HepG2 (cell line): ENCODE measurements around the gene QKI. TPM values are rescaled to one million over a fixed set of nuclear protein-coding genes. Genes with fewer than 3 reads are reported as not detected.

ENCODE experiments used
- ATAC-seq: fragments of 200-7000 bp; cut with Tn5 transposase; 3 replicates; pipeline ENCODE4 v1.9.1; 2020; ENCODE audit warnings: mild to moderate bottlenecking, moderate library complexity
- BruUV-seq: library from RNA; stranded (reverse); fragments of 400-500 nt; replicated peaks from 2 replicates; lab custom pipeline; 2021; lab: Mats Ljungman, UMichigan
- CTCF ChIA-PET: fragments of 300-600 bp; formaldehyde crosslinking; extraction: SDS; loops from one replicate; lab custom pipeline; 2021; ENCODE audit warnings: low total read pairs, inconsistent platforms, low intra/inter-chr PET ratio; lab: Yijun Ruan, JAX
- POLR2A ChIA-PET: fragments of 350-600 bp; sonication (Branson Sonifier 250); formaldehyde crosslinking; loops from one replicate; lab custom pipeline; 2020; ENCODE audit warnings: antibody characterized with exemption, inconsistent platforms; lab: Yijun Ruan, JAX
- DNase-seq: peaks from one replicate; pipeline ENCODE4 v3.0.0-alpha.2; 2015; ENCODE audit warnings: low spot score
- FAIRE-seq: peaks from 3 replicates; lab custom pipeline; 2011; peaks lifted over from hg19 to GRCh38; lab: Jason Lieb, UNC
- H2AFZ ChIP-seq: one replicate; pipeline ENCODE4 v1.6.1; 2011; ENCODE audit warnings: low read length, inconsistent platforms
- H3K27ac ChIP-seq: fragments of 300-600 bp; 3 replicates; pipeline ENCODE4 v1.8.0; 2011; ENCODE audit warnings: mixed run types, mild to moderate bottlenecking, mixed read lengths, low read length, inconsistent platforms; ENCODE audit not compliant: insufficient read depth; ENCODE audit errors: extremely low read length
- H3K27me3 ChIP-seq, 2 experiments: fragments of 200-600 bp in 1 of 2; 2 replicates in 1 of 2; 3 replicates in 1 of 2; pipeline versions ENCODE4 v1.6.0 to v1.8.0; 2011; ENCODE audit warnings: low read length in 2 of 2, mild to moderate bottlenecking in 2 of 2, moderate library complexity in 2 of 2, inconsistent platforms in 1 of 2; ENCODE audit not compliant: insufficient read depth in 2 of 2, control insufficient read depth in 1 of 2
- H3K36me3 ChIP-seq, 2 experiments: fragments of 200-600 bp in 1 of 2; replicated peaks in 1 of 2; 2 replicates in 1 of 2; 3 replicates in 1 of 2; pipeline versions ENCODE4 v1.5.1 to v1.8.0; 2011; ENCODE audit warnings: low read length in 2 of 2, inconsistent platforms in 1 of 2; ENCODE audit not compliant: insufficient read depth in 2 of 2, control insufficient read depth in 1 of 2
- H3K4me1 ChIP-seq: 2 replicates; pipeline ENCODE4 v1.5.1; 2012; ENCODE audit warnings: low read length, inconsistent platforms; ENCODE audit not compliant: insufficient read depth
- H3K4me2 ChIP-seq: 2 replicates; pipeline ENCODE4 v1.6.0; 2011; ENCODE audit warnings: low read depth, low read length, inconsistent platforms
- H3K4me3 ChIP-seq, 3 experiments: fragments of 200-600 bp in 1 of 3; sonication (generic), shearing (Covaris generic) in 1 of 3; replicated peaks in 1 of 3; 2 replicates each; pipeline ENCODE4 v1.5.1; 2011 to 2016; ENCODE audit warnings: low read length in 3 of 3, inconsistent platforms in 2 of 3, low read depth in 2 of 3, mild to moderate bottlenecking in 2 of 3, control low read depth in 1 of 3, mixed read lengths in 1 of 3; ENCODE audit not compliant: insufficient read depth in 1 of 3
- H3K79me2 ChIP-seq: one replicate; pipeline ENCODE4 v1.6.1; 2011; ENCODE audit warnings: low read length, inconsistent platforms; ENCODE audit not compliant: insufficient read depth
- H3K9ac ChIP-seq: 2 replicates; pipeline ENCODE4 v1.6.0; 2011; ENCODE audit warnings: mild to moderate bottlenecking, low read depth, low read length, inconsistent platforms; ENCODE audit not compliant: insufficient read depth
- H3K9me3 ChIP-seq: 2 replicates; pipeline ENCODE4 v1.5.1; 2012; ENCODE audit warnings: mild to moderate bottlenecking, low read length
- H4K20me1 ChIP-seq: 2 replicates; pipeline ENCODE4 v1.6.0; 2011; ENCODE audit warnings: inconsistent platforms, mild to moderate bottlenecking, low read length, moderate library complexity; ENCODE audit not compliant: insufficient read depth
- ASH2L ChIP-seq: fragments of 300-600, 200-600 bp; sonication (generic); IDR thresholded peaks from 2 replicates; pipeline ENCODE4 v1.7.0; 2017; ENCODE audit warnings: low read depth, mild to moderate bottlenecking, moderate library complexity, mixed read lengths, low read length; ENCODE audit not compliant: insufficient read length
- ATF2 ChIP-seq: sonication (generic); formaldehyde crosslinking; IDR thresholded peaks from 2 replicates; pipeline ENCODE4 v1.4.0; 2020; ENCODE audit warnings: missing genetic modification reagents
- BRD4 ChIP-seq: sonication (generic); formaldehyde crosslinking; IDR thresholded peaks from 2 replicates; pipeline ENCODE4 v1.4.0; 2020; ENCODE audit warnings: missing genetic modification reagents
- CCDC6 ChIP-seq: sonication (generic); formaldehyde crosslinking; IDR thresholded peaks from 2 replicates; pipeline ENCODE4 v1.8.1; 2022; ENCODE audit warnings: mild to moderate bottlenecking, missing genetic modification reagents, moderate library complexity
- FOXO4 ChIP-seq: sonication (generic); formaldehyde crosslinking; conservative IDR thresholded peaks from 2 replicates; pipeline ENCODE4 v1.8.1; 2023; ENCODE audit warnings: missing genetic modification reagents
- MIER3 ChIP-seq: IDR thresholded peaks from 2 replicates; pipeline ENCODE4 v1.6.1; 2016; ENCODE audit warnings: missing compliant biosample characterization, borderline replicate concordance
- MTERF4 ChIP-seq: sonication (generic); formaldehyde crosslinking; IDR thresholded peaks from 2 replicates; pipeline ENCODE4 v1.8.0; 2023; ENCODE audit warnings: mild to moderate bottlenecking, missing genetic modification reagents
- MXI1 ChIP-seq: IDR thresholded peaks from 3 replicates; pipeline ENCODE4 v1.6.1; 2012; ENCODE audit warnings: low read depth, low read length, inconsistent platforms, borderline replicate concordance
- SAP130 ChIP-seq: IDR thresholded peaks from 2 replicates; pipeline ENCODE4 v1.6.1; 2016; ENCODE audit warnings: low read depth
- SNRNP70 ChIP-seq: fragments of 200-400 bp; formaldehyde crosslinking; IDR thresholded peaks from 2 replicates; pipeline ENCODE4 v1.6.1; 2017; ENCODE audit warnings: mild to moderate bottlenecking, low read depth, low read length, moderate library complexity
- ZBTB3 ChIP-seq: sonication (generic); formaldehyde crosslinking; IDR thresholded peaks from 2 replicates; pipeline ENCODE4 v1.4.0; 2020; ENCODE audit warnings: low read depth, mild to moderate bottlenecking, moderate library complexity, missing genetic modification reagents, borderline replicate concordance
- ZFP41 ChIP-seq: sonication (generic); formaldehyde crosslinking; IDR thresholded peaks from 2 replicates; pipeline ENCODE4 v1.4.0; 2020; ENCODE audit warnings: mild to moderate bottlenecking, missing genetic modification reagents, borderline replicate concordance
- ZNF264 ChIP-seq: sonication (generic); formaldehyde crosslinking; IDR thresholded peaks from 2 replicates; pipeline ENCODE4 v1.4.0; 2020; ENCODE audit warnings: missing genetic modification reagents
- ZNF382 ChIP-seq: sonication (generic); formaldehyde crosslinking; IDR thresholded peaks from 2 replicates; pipeline ENCODE4 v1.5.0; 2020; ENCODE audit warnings: missing genetic modification reagents, mild to moderate bottlenecking, borderline replicate concordance
- ZNF550 ChIP-seq: sonication (generic); formaldehyde crosslinking; IDR thresholded peaks from 2 replicates; pipeline ENCODE4 v1.4.0; 2020; ENCODE audit warnings: mild to moderate bottlenecking, missing genetic modification reagents, borderline replicate concordance
- WGBS: methylation state at CpG from one replicate; pipeline ENCODE4 v1.1.6; 2017; ENCODE audit warnings: low lambda C conversion rate; 5-methylcytosine and 5-hydroxymethylcytosine counted together
- in situ Hi-C: cut with HindIII; loops from 2 replicates; pipeline ENCODE4 v1.10.0; 2017; ENCODE audit warnings: low pct_unique_long_range_greater_than_20kb; ENCODE audit not compliant: extremely low pct_ligation_motif_present
- intact Hi-C: fragments of 100-400 bp; cut with micrococcal nuclease; formaldehyde crosslinking; loops from one replicate; pipeline ENCODE4 v1.10.0; 2022; ENCODE audit not compliant: unreplicated experiment
- polyA plus RNA-seq, 8 experiments: library from polyadenylated mRNA; depleted of rRNA in 3 of 8; stranded (reverse) in 7 of 8; unstranded in 1 of 8; fragments of >200 nt; fragmentation: Illumina TruSeq in 4 of 8; extraction: Trizol in 4 of 8; gene quantifications; 2 replicates each; pipeline versions ENCODE4 v1.2.1 to v1.2.3, GENCODE V29; 2011 to 2016; ENCODE audit warnings: low read depth in 4 of 8, missing spikeins in 1 of 8, mixed read lengths in 1 of 8; ENCODE audit not compliant: insufficient read depth in 1 of 8
- total RNA-seq, 5 experiments: library from RNA; depleted of rRNA; stranded (reverse); fragments of >200 nt; fragmentation: Illumina TruSeq; extraction: Trizol; gene quantifications; 2 replicates each; pipeline ENCODE4 v1.2.3, GENCODE V29; 2016; ENCODE audit warnings: low read depth in 1 of 5
- TF ChIP-seq, protein P1 (sequence below): sonication (generic); formaldehyde crosslinking; IDR thresholded peaks from 2 replicates; pipeline ENCODE4 v1.5.0; 2020; ENCODE audit warnings: missing genetic modification reagents
- TF ChIP-seq, protein P2 (sequence below): sonication (generic); formaldehyde crosslinking; IDR thresholded peaks from 2 replicates; pipeline ENCODE4 v1.9.0; 2022; ENCODE audit warnings: missing genetic modification reagents, mild to moderate bottlenecking, borderline replicate concordance

Gene QKI
- total and polyA plus RNA-seq, 2 of the 13 experiments (the other 11 are each of a cell fraction or from before 2014, with no cell fraction given) = 136 to 137 TPM

DNA sequence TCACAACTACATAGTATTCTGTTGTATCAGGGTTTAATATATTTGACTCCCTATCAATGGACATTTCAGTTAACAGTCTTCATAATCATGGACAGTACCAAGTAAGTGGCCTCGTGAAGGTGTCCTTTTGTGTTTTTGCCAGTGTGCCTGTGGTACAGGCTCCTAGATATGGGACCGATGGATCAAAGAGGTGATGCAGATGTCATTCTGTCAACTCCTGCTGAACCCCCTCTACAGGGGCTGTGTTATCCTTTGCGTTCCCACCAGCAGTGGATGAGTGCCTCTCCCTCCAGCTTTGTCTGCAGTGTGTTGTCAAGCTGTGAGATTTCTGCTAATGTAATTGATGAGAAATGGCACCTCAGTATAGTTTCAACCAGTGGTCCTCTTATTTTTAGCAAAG lies 210.7 kb downstream of the QKI start (continued):
- TF ChIP-seq ATF2 (CRISPR knock-in tag) = no peak
- TF ChIP-seq, protein P1, sequence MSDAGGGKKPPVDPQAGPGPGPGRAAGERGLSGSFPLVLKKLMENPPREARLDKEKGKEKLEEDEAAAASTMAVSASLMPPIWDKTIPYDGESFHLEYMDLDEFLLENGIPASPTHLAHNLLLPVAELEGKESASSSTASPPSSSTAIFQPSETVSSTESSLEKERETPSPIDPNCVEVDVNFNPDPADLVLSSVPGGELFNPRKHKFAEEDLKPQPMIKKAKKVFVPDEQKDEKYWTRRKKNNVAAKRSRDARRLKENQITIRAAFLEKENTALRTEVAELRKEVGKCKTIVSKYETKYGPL (CRISPR knock-in tag) = no peak
- TF ChIP-seq MXI1 = no peak
- no peak for TF ChIP-seq FOXO4 (CRISPR knock-in tag)
- TF ChIP-seq SAP130 (CRISPR knock-in tag) = no peak
- no peak for TF ChIP-seq ZFP41
- TF ChIP-seq ZNF264 (CRISPR knock-in tag) = no peak
- TF ChIP-seq BRD4 (CRISPR knock-in tag) = no peak
- TF ChIP-seq MIER3 (CRISPR knock-in tag) = no peak

DNA sequence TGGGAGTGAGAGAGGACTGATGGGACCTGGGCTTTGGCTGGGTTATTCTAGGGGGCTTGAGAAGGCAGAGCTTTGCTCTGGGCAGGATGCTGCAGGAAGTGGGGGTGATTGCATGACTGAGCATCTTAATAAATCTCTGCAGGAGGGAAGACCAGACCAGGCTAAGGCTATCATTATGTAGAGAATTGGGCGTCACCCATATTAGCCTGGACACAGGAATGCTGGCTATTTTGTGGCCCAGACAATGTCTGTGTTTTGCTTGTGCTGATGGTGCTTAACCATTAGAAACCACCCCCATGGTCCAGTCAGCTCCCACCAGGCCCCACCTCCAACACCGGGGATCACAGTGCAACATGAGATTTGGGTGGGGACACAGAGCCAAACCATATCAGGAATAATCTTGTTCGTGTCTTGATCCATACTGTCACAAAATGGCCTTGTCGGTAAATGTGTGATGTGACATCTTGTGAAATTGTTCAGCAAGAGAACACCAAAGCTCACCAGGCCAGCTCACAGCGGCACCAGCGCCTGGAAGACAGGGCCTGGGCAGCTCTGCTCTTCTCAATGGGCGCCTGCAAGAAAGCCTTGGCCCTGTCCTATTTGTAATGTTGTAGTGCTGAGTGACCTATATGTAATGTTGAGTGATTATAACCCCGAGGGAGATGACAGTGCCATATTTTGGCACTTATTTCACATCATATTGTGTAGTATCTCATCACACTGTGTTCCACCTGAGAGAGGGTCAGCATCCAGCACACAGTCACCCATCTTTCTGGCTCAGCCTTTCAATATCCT lies 211.8 kb downstream of the QKI start:
- intact Hi-C loops (no loop called here), in situ Hi-C loops (no loop called here)
- H3K9me3 ChIP-seq = no peaks in the 10 kb centered on the region
- no peak overlapping the region for H3K9ac ChIP-seq
- ChIA-PET POLR2A (no interaction called here), CTCF (no interaction called here)
- H3K4me3 ChIP-seq = no peak overlapping the region
- H3K27me3 ChIP-seq = no peaks in the 10 kb centered on the region; a peak in 1 of 5 replicates
- H4K20me1 ChIP-seq = no peaks in the 10 kb centered on the region
- no peak for DNase-seq
- 17% methylated on average over 5 of the region's 8 CpGs for WGBS
- no peak for FAIRE-seq
- ATAC-seq = no peak
- H3K36me3 ChIP-seq = no peaks in the 10 kb centered on the region
- no TSS peak for BruUV-seq
- no peak overlapping the region for H3K27ac ChIP-seq
- H3K79me2 ChIP-seq = no peaks in the 10 kb centered on the region
- no peak overlapping the region for H3K4me2 ChIP-seq
- no peaks in the 10 kb centered on the region for H3K4me1 ChIP-seq
- no peak overlapping the region for H2AFZ ChIP-seq
- TF ChIP-seq ZBTB3 (CRISPR knock-in tag) = no peak
- TF ChIP-seq ASH2L = no peak
- no peak for TF ChIP-seq MTERF4
- TF ChIP-seq ZNF382 (CRISPR knock-in tag) = no peak
- TF ChIP-seq ZNF550 (CRISPR knock-in tag) = no peak
- no peak for TF ChIP-seq CCDC6 (CRISPR knock-in tag)
- TF ChIP-seq, protein P2, sequence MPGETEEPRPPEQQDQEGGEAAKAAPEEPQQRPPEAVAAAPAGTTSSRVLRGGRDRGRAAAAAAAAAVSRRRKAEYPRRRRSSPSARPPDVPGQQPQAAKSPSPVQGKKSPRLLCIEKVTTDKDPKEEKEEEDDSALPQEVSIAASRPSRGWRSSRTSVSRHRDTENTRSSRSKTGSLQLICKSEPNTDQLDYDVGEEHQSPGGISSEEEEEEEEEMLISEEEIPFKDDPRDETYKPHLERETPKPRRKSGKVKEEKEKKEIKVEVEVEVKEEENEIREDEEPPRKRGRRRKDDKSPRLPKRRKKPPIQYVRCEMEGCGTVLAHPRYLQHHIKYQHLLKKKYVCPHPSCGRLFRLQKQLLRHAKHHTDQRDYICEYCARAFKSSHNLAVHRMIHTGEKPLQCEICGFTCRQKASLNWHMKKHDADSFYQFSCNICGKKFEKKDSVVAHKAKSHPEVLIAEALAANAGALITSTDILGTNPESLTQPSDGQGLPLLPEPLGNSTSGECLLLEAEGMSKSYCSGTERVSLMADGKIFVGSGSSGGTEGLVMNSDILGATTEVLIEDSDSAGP (CRISPR knock-in tag) = no peak
- TF ChIP-seq SNRNP70 = no peak
